H9 (cell line): ENCODE results near the gene KCNV2. TPM values are rescaled to one million over a fixed set of nuclear protein-coding genes. Genes with fewer than 3 reads are reported as not detected.

ENCODE experiments used
- DNase-seq: peaks from one replicate; pipeline ENCODE4 v3.0.0-alpha.2; 2017
- H2AFZ ChIP-seq: one replicate; pipeline ENCODE4 v1.6.1; 2013; ENCODE audit warnings: mild to moderate bottlenecking, low read length, control low read depth, moderate library complexity
- H2AK5ac ChIP-seq: 2 replicates; pipeline ENCODE4 v1.6.1; 2013; ENCODE audit warnings: low read length, control low read depth, mixed read lengths; ENCODE audit not compliant: insufficient read length
- H2BK120ac ChIP-seq: one replicate; pipeline ENCODE4 v1.6.1; 2013; ENCODE audit warnings: low read depth, mild to moderate bottlenecking, low read length, control low read depth, inconsistent platforms; ENCODE audit not compliant: poor library complexity, severe bottlenecking
- H2BK12ac ChIP-seq: 2 replicates; pipeline ENCODE4 v1.6.1; 2013; ENCODE audit warnings: low read length, control low read depth, mixed read lengths, low read depth; ENCODE audit not compliant: insufficient read length
- H2BK15ac ChIP-seq: 2 replicates; pipeline ENCODE4 v1.6.1; 2013; ENCODE audit warnings: low read depth, low read length, control low read depth
- H2BK20ac ChIP-seq: one replicate; pipeline ENCODE4 v1.6.1; 2013; ENCODE audit warnings: low read depth, mild to moderate bottlenecking, low read length, control low read depth, inconsistent platforms; ENCODE audit not compliant: poor library complexity, severe bottlenecking
- H2BK5ac ChIP-seq: 2 replicates; pipeline ENCODE4 v1.6.1; 2013; ENCODE audit warnings: low read length, control low read depth, mixed read lengths; ENCODE audit not compliant: insufficient read length
- H3K14ac ChIP-seq: 2 replicates; pipeline ENCODE4 v1.6.1; 2013; ENCODE audit warnings: low read length, control low read depth; ENCODE audit not compliant: insufficient read depth
- H3K18ac ChIP-seq: 2 replicates; pipeline ENCODE4 v1.6.1; 2013; ENCODE audit warnings: low read depth, mild to moderate bottlenecking, mixed read lengths, low read length, control low read depth; ENCODE audit not compliant: insufficient read length
- H3K23ac ChIP-seq: 2 replicates; pipeline ENCODE4 v1.6.1; 2013; ENCODE audit warnings: low read length, control low read depth, mixed read lengths, low read depth; ENCODE audit not compliant: insufficient read length
- H3K23me2 ChIP-seq: 2 replicates; pipeline ENCODE4 v1.6.1; 2013; ENCODE audit warnings: low read depth, mild to moderate bottlenecking, mixed read lengths, low read length, control low read depth; ENCODE audit not compliant: insufficient read length, poor library complexity, severe bottlenecking
- H3K27ac ChIP-seq: 2 replicates; pipeline ENCODE4 v1.5.1; 2013; ENCODE audit warnings: low read length, control low read depth, mixed read lengths, low read depth; ENCODE audit not compliant: insufficient read length
- H3K27me3 ChIP-seq: 2 replicates; pipeline ENCODE4 v1.6.1; 2013; ENCODE audit warnings: low read length, control low read depth, inconsistent platforms; ENCODE audit not compliant: insufficient read depth
- H3K4ac ChIP-seq: 2 replicates; pipeline ENCODE4 v1.6.1; 2013; ENCODE audit warnings: low read depth, mild to moderate bottlenecking, control low read depth, inconsistent platforms, low read length, moderate library complexity
- H3K4me1 ChIP-seq: 2 replicates; pipeline ENCODE4 v1.6.1; 2013; ENCODE audit warnings: low read length, control low read depth, inconsistent platforms; ENCODE audit not compliant: insufficient read depth
- H3K4me2 ChIP-seq: 2 replicates; pipeline ENCODE4 v1.6.1; 2013; ENCODE audit warnings: low read length, control low read depth, mixed read lengths; ENCODE audit not compliant: insufficient read length, insufficient read depth
- H3K56ac ChIP-seq: 2 replicates; pipeline ENCODE4 v1.6.1; 2013; ENCODE audit warnings: low read depth, mild to moderate bottlenecking, mixed read lengths, low read length, control low read depth; ENCODE audit not compliant: insufficient read length
- H3K79me1 ChIP-seq: 2 replicates; pipeline ENCODE4 v1.6.1; 2013; ENCODE audit warnings: low read depth, mild to moderate bottlenecking, moderate library complexity, low read length, control low read depth, inconsistent platforms; ENCODE audit not compliant: insufficient read depth, poor library complexity, severe bottlenecking
- H3K79me2 ChIP-seq: 2 replicates; pipeline ENCODE4 v1.6.1; 2013; ENCODE audit warnings: low read length, control low read depth, inconsistent platforms; ENCODE audit not compliant: insufficient read depth
- H3K9ac ChIP-seq: 2 replicates; pipeline ENCODE4 v1.6.1; 2013; ENCODE audit warnings: low read length, control low read depth, mixed read lengths; ENCODE audit not compliant: insufficient read length; ENCODE audit errors: extremely low read depth
- H3K9me3 ChIP-seq: one replicate; pipeline ENCODE4 v1.6.1; 2013; ENCODE audit warnings: low read depth, low read length, inconsistent platforms; ENCODE audit not compliant: control insufficient read depth
- H3T11ph ChIP-seq: one replicate; pipeline ENCODE4 v1.6.1; 2013; ENCODE audit warnings: mild to moderate bottlenecking, low read length, control low read depth, inconsistent platforms
- H4K20me1 ChIP-seq: one replicate; pipeline ENCODE4 v1.6.1; 2013; ENCODE audit not compliant: control insufficient read depth, insufficient read length, insufficient read depth
- H4K5ac ChIP-seq: 2 replicates; pipeline ENCODE4 v1.6.1; 2013; ENCODE audit warnings: low read depth, mild to moderate bottlenecking, mixed read lengths, low read length, control low read depth; ENCODE audit not compliant: insufficient read length
- H4K8ac ChIP-seq: replicated peaks from 2 replicates; pipeline ENCODE4 v1.6.1; 2013; ENCODE audit warnings: low read length, control low read depth, mixed read lengths, low read depth; ENCODE audit not compliant: insufficient read length
- H4K91ac ChIP-seq: 2 replicates; pipeline ENCODE4 v1.6.1; 2013; ENCODE audit warnings: low read depth, mild to moderate bottlenecking, moderate library complexity, mixed read lengths, low read length, control low read depth; ENCODE audit not compliant: insufficient read length
- H3K27ac Mint-ChIP-seq, 3 experiments: 2 replicates in 2 of 3; 3 replicates in 1 of 3; pipeline ENCODE4 v1.8.0; 2020 to 2021; ENCODE audit warnings: mixed read lengths in 3 of 3, mild to moderate bottlenecking in 1 of 3, moderate library complexity in 1 of 3
- H3K27me3 Mint-ChIP-seq: 2 replicates; pipeline ENCODE4 v1.8.0; 2021; ENCODE audit warnings: low read depth, mild to moderate bottlenecking, moderate library complexity, mixed read lengths
- H3K36me3 Mint-ChIP-seq, 3 experiments: 2 replicates in 2 of 3; 3 replicates in 1 of 3; pipeline ENCODE4 v1.8.0; 2020 to 2021; ENCODE audit warnings: low read depth in 3 of 3, mixed read lengths in 3 of 3; ENCODE audit not compliant: insufficient read depth in 1 of 3
- H3K4me1 Mint-ChIP-seq, 2 experiments: 2 replicates each; pipeline ENCODE4 v1.8.0; 2020; ENCODE audit warnings: mixed read lengths in 2 of 2
- H3K4me3 Mint-ChIP-seq, 2 experiments: 2 replicates in 1 of 2; 3 replicates in 1 of 2; pipeline ENCODE4 v1.8.0; 2020 to 2021; ENCODE audit warnings: mild to moderate bottlenecking in 2 of 2, mixed read lengths in 2 of 2, moderate library complexity in 1 of 2
- H3K9me3 Mint-ChIP-seq, 2 experiments: 2 replicates in 1 of 2; 3 replicates in 1 of 2; pipeline ENCODE4 v1.8.0; 2020; ENCODE audit warnings: mild to moderate bottlenecking in 2 of 2, mixed read lengths in 2 of 2, moderate library complexity in 1 of 2
- WGBS: extraction: QIAGEN DNeasy Blood & Tissue Kit; methylation state at CpG from one replicate; pipeline ENCODE4 v1.1.7; 2013; ENCODE audit warnings: missing lambda C conversion rate, low lambda C conversion rate, mixed read lengths; ENCODE audit not compliant: insufficient read length; ENCODE audit errors: extremely low coverage; 5-methylcytosine and 5-hydroxymethylcytosine counted together
- total RNA-seq: library from RNA; stranded (reverse); gene quantifications from 2 replicates; pipeline ENCODE4 v1.2.1, GENCODE V29; 2021
- TF ChIP-seq, protein P1 (sequence below): fragments of 200-600 bp; sonication (generic); conservative IDR thresholded peaks from 3 replicates; pipeline ENCODE4 v1.8.0; 2021; ENCODE audit warnings: antibody characterized with exemption, mild to moderate bottlenecking

KCNV2 gene
- total RNA-seq, 1 experiment from 2014 or later, result not detected

DNA sequence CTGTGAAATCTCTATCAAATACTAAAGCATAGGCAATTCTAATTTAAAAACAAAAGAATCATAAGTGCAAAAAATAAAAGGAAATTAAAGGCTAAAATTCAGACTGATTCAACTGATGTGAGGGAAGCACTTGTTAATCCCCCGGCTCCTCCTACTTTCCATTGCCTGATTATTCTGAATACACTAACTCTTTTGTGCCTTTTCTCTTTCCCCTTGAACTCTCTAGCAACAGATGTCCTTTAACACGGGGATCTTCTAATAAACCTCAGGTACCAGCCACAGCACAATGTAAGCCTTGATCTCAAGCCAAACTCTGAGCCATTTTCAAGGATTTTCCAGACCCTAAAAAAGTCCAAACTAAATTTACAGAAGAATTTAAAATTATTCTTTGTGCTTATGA is 61.5 kb downstream of the KCNV2 start:
- no peaks in the 10 kb centered on the region for H3K79me1 ChIP-seq
- H4K91ac ChIP-seq, result no peak overlapping the region
- H3K79me2 ChIP-seq, result no peaks in the 10 kb centered on the region; the same call in 1 of the 2 replicates
- TF ChIP-seq, protein P1, sequence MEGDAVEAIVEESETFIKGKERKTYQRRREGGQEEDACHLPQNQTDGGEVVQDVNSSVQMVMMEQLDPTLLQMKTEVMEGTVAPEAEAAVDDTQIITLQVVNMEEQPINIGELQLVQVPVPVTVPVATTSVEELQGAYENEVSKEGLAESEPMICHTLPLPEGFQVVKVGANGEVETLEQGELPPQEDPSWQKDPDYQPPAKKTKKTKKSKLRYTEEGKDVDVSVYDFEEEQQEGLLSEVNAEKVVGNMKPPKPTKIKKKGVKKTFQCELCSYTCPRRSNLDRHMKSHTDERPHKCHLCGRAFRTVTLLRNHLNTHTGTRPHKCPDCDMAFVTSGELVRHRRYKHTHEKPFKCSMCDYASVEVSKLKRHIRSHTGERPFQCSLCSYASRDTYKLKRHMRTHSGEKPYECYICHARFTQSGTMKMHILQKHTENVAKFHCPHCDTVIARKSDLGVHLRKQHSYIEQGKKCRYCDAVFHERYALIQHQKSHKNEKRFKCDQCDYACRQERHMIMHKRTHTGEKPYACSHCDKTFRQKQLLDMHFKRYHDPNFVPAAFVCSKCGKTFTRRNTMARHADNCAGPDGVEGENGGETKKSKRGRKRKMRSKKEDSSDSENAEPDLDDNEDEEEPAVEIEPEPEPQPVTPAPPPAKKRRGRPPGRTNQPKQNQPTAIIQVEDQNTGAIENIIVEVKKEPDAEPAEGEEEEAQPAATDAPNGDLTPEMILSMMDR, result no peak
- no peaks in the 10 kb centered on the region for H3K23me2 ChIP-seq
- H3K4ac ChIP-seq, result no peak overlapping the region
- H3K9ac ChIP-seq, result no peak overlapping the region
- H2AK5ac ChIP-seq, result no peak overlapping the region
- no peak overlapping the region for H2BK15ac ChIP-seq
- no peak overlapping the region for H3K56ac ChIP-seq
- H3K9me3 Mint-ChIP-seq, result peaks cover 43 to 45% of the 10 kb centered on the region in 2 experiments
- no peaks in the 10 kb centered on the region for H3K27me3 Mint-ChIP-seq
- no peak overlapping the region for H3K4me2 ChIP-seq
- H3K36me3 Mint-ChIP-seq, result peaks cover 86 to 96% (median 96%) of the 10 kb centered on the region in 3 experiments
- H3K4me1 ChIP-seq, result no peaks in the 10 kb centered on the region
- H3K18ac ChIP-seq, result no peak overlapping the region
- no peak overlapping the region for H3K14ac ChIP-seq
- H3K9me3 ChIP-seq, result peaks cover 10% of the 10 kb centered on the region
- H4K20me1 ChIP-seq, result no peaks in the 10 kb centered on the region
- H3K4me1 Mint-ChIP-seq, result no peaks in the 10 kb centered on the region
- H2BK12ac ChIP-seq, result no peak overlapping the region
- H2BK120ac ChIP-seq, result no peak overlapping the region
- H3K27ac Mint-ChIP-seq, result no peak overlapping the region
- no peak overlapping the region for H3K27ac ChIP-seq
- no CpG with 5 or more reads among the region's 2 CpGs for WGBS
- no peak overlapping the region for H3K23ac ChIP-seq
- H3K27me3 ChIP-seq, result no peaks in the 10 kb centered on the region
- no peak overlapping the region for H3K4me3 Mint-ChIP-seq
- H2BK20ac ChIP-seq, result no peak overlapping the region
- no peak for DNase-seq
- no peak overlapping the region for H2BK5ac ChIP-seq
- no peak overlapping the region for H4K8ac ChIP-seq
- no peak overlapping the region for H4K5ac ChIP-seq
- H3T11ph ChIP-seq, result no peak overlapping the region
- H2AFZ ChIP-seq, result no peak overlapping the region

Other genes with a start within 250 kb of the KCNV2 start
- gene VLDLR, start 95.7 kb upstream of the KCNV2 start, total RNA-seq, result 16.6 and 19.1 TPM in 2 replicates
- gene PUM3, start 126.6 kb downstream of the KCNV2 start, total RNA-seq, result 102 and 105 TPM in 2 replicates